ENCODE measurements around the gene ITSN2.
A peak's percentile ranks its signal among the peaks of the same experiment; 100 is the strongest.

The ITSN2 gene

DNA sequence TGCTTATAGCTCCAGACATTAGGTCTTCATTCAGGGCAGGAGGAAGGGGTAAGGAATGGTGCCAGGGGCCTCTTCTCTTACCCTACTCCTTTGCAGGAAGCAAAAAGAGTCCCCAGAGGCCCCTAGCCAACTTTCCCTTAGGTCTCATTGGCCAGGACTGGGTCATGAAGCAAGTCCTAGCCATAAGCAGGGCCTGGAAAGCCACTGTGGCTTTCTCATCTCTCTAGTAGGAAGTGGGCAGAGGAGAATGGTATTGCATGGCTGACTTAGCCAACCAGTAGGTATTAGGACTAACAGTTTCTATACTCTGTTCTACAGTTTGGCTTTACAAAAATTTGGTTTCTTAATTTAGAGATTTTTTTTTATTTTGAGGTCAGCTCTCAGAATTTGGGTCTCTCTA lies 180.7 kb downstream of the ITSN2 start:
- DNase-seq (ENCODE audit: low read depth in 2 of 2), result no peak

DNA sequence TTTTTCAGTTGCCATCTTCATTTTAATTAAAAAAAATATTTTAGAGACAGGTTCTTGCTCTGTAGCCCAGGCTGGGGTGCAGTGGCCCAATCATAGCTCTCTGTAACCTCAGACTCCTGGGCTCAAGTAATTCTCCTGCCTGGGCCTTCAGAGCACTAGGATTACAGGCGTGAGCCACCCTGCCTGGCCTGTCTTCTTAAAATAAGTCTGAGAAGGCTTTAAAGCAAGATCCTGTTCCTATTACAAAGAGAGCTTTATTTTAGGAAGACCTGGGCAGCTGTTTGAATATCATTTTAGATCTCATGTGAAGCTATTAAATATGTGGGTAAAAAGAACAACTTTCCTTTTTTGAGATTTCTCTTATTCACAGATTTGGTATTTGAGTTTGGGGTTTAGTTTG lies 184.0 kb downstream of the ITSN2 start:
- DNase-seq (ENCODE audit: low read depth in 2 of 2), result no peak

DNA sequence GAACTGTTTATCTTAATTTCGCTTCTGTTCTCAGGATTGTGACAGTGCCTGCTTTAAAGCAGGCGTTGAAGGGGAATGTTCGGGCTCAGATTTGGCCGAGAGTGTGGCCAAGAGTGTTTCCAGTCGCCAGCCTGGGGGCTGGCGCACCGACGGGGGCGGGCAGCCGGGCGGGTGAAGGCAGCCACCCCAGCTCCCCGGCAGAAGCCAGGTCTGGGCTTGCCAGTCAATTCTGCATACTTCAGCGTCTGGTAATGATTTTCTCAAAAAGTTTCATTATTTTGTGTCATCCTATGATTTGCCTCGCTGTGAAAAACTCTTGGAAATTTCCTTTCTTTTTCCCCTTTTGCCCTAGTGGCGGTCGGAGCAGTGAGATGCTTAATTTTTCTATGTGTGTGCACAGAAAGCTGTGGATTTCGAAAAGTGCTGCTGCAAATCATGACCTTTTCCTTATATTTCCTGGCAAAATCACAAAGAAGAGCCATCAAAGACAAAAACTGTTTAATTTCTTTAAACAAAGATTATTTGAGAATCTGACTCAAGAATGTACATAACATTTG lies 184.6 kb downstream of the ITSN2 start:
- no peak for DNase-seq (ENCODE audit: low read depth in 2 of 2)

DNA sequence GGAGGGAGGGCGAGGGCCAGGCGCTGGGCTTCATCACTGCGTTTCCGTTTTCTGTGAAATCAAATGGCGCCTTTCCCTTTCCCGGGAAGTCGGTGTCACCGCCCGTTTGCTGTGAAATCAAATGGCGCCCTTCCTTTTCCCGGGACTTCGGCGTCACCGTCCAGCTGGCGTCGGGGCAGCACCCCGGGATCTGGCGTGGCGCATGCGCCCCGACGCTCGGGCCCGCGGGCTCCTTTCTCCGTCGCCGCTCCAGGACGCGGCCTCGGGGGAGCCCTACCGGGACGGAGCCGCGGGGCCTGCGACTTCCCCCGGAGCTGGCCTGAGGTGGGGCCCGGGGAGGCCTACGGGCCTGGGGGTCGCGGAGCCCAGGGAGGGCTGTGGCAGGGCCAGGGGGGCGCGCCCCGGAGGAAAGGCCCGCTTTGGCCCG lies 185.5 kb downstream of the ITSN2 start, which contains the start of gene FAM228A:
TSS of gene FAM228A (plus strand) at position 203 of the 427 bp plus-strand sequence. CDS start 428 bp downstream, outside the sequence.
- DNase-seq (ENCODE audit: low read depth in 2 of 2), result no peak

DNA sequence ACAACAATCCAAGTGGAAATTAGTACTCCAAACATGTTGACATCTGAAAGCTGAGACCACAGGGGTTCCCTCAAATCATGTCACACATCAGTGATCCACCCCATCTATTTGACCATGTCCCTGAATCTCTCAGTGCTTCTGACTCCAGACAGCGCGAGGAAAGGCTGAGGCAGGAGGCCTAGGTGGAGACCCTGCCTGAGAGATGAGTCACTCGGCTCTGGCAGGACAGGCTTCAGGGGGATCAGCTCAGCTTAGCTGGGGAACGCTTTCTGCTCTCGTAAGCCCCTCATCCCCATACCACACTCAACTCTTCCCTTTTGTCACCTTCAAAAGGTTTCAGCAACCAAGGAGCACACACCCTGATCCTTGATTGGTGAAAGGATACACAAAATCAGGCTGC lies 191.3 kb downstream of the ITSN2 start:
- DNase-seq (ENCODE audit: low read depth in 2 of 2), result no peak

DNA sequence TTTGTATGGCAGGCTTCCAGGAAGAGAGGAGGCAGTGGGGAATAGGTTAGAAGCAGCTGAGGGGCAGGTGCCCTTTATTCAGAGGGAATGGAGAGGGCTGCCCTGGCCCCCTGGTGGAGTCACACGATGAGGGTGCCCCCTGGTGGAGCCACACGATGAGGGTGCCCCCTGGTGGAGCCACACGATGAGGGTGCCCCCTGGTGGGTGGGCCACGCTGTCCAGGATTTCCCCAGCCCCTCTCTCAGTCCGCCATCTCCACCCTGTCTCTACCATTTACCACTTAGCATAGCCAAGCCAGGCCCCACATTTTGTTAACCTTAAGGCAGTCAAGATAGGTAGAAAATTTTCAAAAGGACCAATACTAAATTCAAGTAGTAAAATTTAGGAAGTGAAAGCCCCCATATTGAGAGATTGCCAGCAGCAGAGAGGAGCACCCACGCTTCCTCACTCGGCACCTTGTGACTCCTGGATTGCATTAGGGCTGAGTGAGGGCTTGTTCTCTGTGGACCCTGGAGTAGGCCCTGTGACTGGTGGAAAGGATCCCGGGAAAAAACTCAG lies 195.8 kb downstream of the ITSN2 start:
- peak in 1 of 2 donors; percentile 5 for DNase-seq (ENCODE audit: low read depth in 2 of 2)

DNA sequence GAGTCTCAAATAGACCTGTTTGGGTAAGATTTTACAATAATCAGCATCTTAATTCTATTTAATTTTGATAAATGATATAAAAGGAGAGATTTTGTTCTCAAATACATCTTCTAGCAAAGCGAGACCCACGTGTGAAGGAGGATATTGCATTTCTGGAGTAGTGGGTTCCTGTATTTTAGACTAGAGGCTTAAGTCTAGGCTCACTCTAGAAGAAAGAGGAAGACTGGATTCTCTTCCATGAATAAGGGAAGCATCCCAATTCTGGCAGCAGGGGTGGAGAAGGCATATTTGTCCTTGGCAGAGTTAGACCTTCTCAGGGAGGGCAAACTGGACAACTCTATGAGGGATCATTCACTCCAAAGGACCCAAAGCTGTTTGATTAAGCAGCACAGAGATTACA lies 196.7 kb downstream of the ITSN2 start:
- DNase-seq (ENCODE audit: low read depth in 2 of 2), result no peak

DNA sequence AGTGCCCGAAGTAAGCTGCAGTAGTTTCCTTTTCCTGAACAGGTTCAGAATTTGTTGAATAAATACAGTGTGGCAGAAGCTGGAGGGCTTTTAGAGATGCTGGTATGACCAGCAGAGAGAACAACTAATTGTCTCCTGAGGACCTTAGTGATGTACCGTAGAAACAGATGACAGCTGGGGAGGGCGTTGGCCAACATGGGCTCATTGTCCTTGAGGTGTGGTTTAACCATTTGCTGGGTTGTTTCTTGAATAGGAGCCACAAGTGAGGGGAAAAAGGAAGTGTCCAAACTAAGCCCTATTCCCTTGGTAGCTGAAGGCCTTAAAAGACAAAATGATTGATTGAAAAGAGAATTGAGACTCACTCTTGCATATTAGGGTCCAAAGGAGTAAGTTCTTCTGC lies 197.2 kb downstream of the ITSN2 start:
- DNase-seq (ENCODE audit: low read depth in 2 of 2), result no peak

DNA sequence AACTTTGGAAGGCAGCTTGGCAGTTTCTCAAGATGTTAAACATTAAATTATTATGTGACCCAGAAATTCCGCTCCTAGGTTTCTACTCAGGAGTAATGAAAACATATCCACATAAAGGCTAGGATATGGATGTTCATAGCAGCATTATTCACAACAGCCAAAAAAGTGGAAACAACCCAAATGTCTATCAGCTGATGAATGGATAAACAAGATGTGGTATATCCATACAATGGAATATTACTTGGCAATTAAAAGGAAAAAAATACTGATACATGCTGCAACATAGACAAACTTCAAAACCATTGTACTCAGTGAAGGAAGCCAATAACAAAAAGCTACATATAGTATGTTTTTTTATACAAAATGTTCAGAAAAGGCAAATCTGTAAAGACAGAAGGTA lies 197.8 kb downstream of the ITSN2 start:
- DNase-seq (ENCODE audit: low read depth in 2 of 2), result no peak

DNA sequence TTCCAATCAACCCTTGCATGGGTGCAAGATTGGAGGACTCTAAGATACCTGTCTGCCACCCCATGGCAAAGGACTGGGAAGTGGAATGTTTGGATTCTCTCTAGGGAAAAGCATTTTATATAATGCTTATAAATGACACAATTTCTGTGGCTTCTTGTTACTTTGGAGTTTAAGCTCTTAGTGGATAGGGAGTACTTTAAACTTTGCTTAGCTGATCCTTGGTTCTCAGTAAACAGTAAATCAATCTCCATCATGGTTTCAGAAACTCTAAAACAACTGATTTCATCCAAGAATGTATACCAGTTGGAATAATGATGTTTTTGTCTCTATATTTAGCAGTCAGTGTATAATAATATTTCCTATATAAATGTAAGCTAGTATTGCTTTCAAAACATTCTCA lies 199.6 kb downstream of the ITSN2 start:
- no peak for DNase-seq (ENCODE audit: low read depth in 2 of 2)

DNA sequence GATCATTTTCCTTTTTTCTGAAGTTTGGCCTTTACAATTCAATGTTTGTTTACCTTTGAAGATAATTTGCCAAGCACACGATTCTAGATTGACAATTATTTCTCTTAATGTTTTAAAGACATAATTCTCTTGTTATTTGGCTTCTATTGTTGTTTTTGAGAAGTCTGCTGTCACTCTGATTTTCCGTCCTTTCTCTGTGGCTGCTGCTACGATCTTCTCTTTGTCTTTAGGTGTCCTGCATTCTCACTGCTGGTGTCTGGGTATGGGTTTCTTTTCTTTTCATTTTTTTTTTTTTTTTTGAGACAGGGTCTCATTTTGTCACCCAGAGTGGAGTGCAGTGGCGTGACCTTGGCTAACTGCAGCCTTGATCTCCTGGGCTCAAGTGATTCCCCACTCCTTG lies 200.6 kb downstream of the ITSN2 start:
- no peak for DNase-seq (ENCODE audit: low read depth in 2 of 2)

DNA sequence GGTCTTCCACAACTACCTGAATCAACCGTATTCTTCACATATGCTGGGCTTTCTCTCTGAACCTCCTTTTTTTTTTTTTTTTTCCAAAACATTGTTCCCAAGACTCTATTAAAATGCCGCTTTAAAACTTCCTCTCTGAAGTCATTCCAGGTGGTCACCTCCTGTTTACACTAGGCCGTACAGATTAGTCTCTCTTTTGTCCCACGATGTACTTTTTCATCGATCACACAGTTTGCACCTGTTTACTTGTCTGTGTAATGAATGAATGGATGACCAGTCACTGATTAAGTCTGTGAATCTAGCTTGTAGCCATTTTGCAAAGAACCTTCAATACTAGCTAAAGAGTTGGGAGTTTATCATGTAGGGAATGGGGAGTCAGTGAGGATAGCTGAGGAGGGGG lies 202.2 kb downstream of the ITSN2 start:
- no peak for DNase-seq (ENCODE audit: low read depth in 2 of 2)

DNA sequence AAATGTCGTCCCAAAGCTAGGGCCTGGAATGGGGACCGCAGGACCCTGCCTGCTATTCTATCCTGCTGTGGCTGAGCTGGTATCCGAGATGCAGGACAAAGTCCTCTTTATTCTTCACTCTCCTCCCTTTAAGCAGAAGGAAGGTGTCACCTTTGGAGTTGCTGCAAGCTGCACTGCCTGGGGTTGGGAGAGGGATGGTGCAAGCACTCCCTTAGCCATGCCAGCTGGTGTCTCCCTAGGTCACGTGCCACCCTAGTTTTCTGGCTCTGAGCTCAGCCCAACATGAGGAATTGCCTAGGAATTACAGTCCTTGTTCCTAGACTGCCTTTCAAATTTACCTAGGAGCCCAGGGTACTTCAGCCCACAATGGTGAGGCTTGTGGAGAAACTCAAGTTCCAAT lies 206.9 kb downstream of the ITSN2 start:
- DNase-seq (ENCODE audit: low read depth in 2 of 2), result no peak

Measured in stimulated activated CD4-positive, alpha-beta T cell treated with anti-CD3 and anti-CD28 coated beads, Interleukin-1b, Interleukin-23, amount 100 ng/mL, for 1 hour (primary cell).